HepG2 (cell line): ENCODE results near the gene LCA5. TPM values are rescaled to one million over a fixed set of nuclear protein-coding genes. Genes with fewer than 3 reads are reported as not detected.

Source experiments
- ATAC-seq: fragments of 200-7000 bp; cut with Tn5 transposase; 3 replicates; pipeline ENCODE4 v1.9.1; 2020; ENCODE audit warnings: mild to moderate bottlenecking, moderate library complexity
- BruUV-seq: library from RNA; stranded (reverse); fragments of 400-500 nt; replicated peaks from 2 replicates; lab custom pipeline; 2021; lab: Mats Ljungman, UMichigan
- CTCF ChIA-PET: fragments of 300-600 bp; formaldehyde crosslinking; extraction: SDS; loops from one replicate; lab custom pipeline; 2021; ENCODE audit warnings: low total read pairs, inconsistent platforms, low intra/inter-chr PET ratio; lab: Yijun Ruan, JAX
- POLR2A ChIA-PET: fragments of 350-600 bp; sonication (Branson Sonifier 250); formaldehyde crosslinking; loops from one replicate; lab custom pipeline; 2020; ENCODE audit warnings: antibody characterized with exemption, inconsistent platforms; lab: Yijun Ruan, JAX
- DNase-seq: peaks from one replicate; pipeline ENCODE4 v3.0.0-alpha.2; 2015; ENCODE audit warnings: low spot score
- FAIRE-seq: peaks from 3 replicates; lab custom pipeline; 2011; peaks lifted over from hg19 to GRCh38; lab: Jason Lieb, UNC
- H2AFZ ChIP-seq: one replicate; pipeline ENCODE4 v1.6.1; 2011; ENCODE audit warnings: low read length, inconsistent platforms
- H3K27ac ChIP-seq: fragments of 300-600 bp; 3 replicates; pipeline ENCODE4 v1.8.0; 2011; ENCODE audit warnings: mixed run types, mild to moderate bottlenecking, mixed read lengths, low read length, inconsistent platforms; ENCODE audit not compliant: insufficient read depth; ENCODE audit errors: extremely low read length
- H3K27me3 ChIP-seq, 2 experiments: fragments of 200-600 bp in 1 of 2; 2 replicates in 1 of 2; 3 replicates in 1 of 2; pipeline versions ENCODE4 v1.6.0 to v1.8.0; 2011; ENCODE audit warnings: low read length in 2 of 2, mild to moderate bottlenecking in 2 of 2, moderate library complexity in 2 of 2, inconsistent platforms in 1 of 2; ENCODE audit not compliant: insufficient read depth in 2 of 2, control insufficient read depth in 1 of 2
- H3K36me3 ChIP-seq, 2 experiments: fragments of 200-600 bp in 1 of 2; replicated peaks in 1 of 2; 2 replicates in 1 of 2; 3 replicates in 1 of 2; pipeline versions ENCODE4 v1.5.1 to v1.8.0; 2011; ENCODE audit warnings: low read length in 2 of 2, inconsistent platforms in 1 of 2; ENCODE audit not compliant: insufficient read depth in 2 of 2, control insufficient read depth in 1 of 2
- H3K4me1 ChIP-seq: 2 replicates; pipeline ENCODE4 v1.5.1; 2012; ENCODE audit warnings: low read length, inconsistent platforms; ENCODE audit not compliant: insufficient read depth
- H3K4me2 ChIP-seq: 2 replicates; pipeline ENCODE4 v1.6.0; 2011; ENCODE audit warnings: low read depth, low read length, inconsistent platforms
- H3K4me3 ChIP-seq, 3 experiments: fragments of 200-600 bp in 1 of 3; sonication (generic), shearing (Covaris generic) in 1 of 3; replicated peaks in 1 of 3; 2 replicates each; pipeline ENCODE4 v1.5.1; 2011 to 2016; ENCODE audit warnings: low read length in 3 of 3, inconsistent platforms in 2 of 3, low read depth in 2 of 3, mild to moderate bottlenecking in 2 of 3, control low read depth in 1 of 3, mixed read lengths in 1 of 3; ENCODE audit not compliant: insufficient read depth in 1 of 3
- H3K79me2 ChIP-seq: one replicate; pipeline ENCODE4 v1.6.1; 2011; ENCODE audit warnings: low read length, inconsistent platforms; ENCODE audit not compliant: insufficient read depth
- H3K9ac ChIP-seq: 2 replicates; pipeline ENCODE4 v1.6.0; 2011; ENCODE audit warnings: mild to moderate bottlenecking, low read depth, low read length, inconsistent platforms; ENCODE audit not compliant: insufficient read depth
- H3K9me3 ChIP-seq: 2 replicates; pipeline ENCODE4 v1.5.1; 2012; ENCODE audit warnings: mild to moderate bottlenecking, low read length
- H4K20me1 ChIP-seq: 2 replicates; pipeline ENCODE4 v1.6.0; 2011; ENCODE audit warnings: inconsistent platforms, mild to moderate bottlenecking, low read length, moderate library complexity; ENCODE audit not compliant: insufficient read depth
- DBP ChIP-seq: sonication (generic); formaldehyde crosslinking; IDR thresholded peaks from 2 replicates; pipeline ENCODE4 v1.4.0; 2020; ENCODE audit warnings: missing genetic modification reagents; ENCODE audit errors: not compliant biosample characterization
- DDIT3 ChIP-seq: sonication (generic); formaldehyde crosslinking; IDR thresholded peaks from 2 replicates; pipeline ENCODE4 v1.4.0; 2020; ENCODE audit warnings: mild to moderate bottlenecking, missing genetic modification reagents
- ESRRA ChIP-seq: sonication (generic); formaldehyde crosslinking; IDR thresholded peaks from 2 replicates; pipeline ENCODE4 v1.5.1; 2020; ENCODE audit warnings: mild to moderate bottlenecking, low read depth, missing genetic modification reagents
- GATAD1 ChIP-seq: IDR thresholded peaks from 2 replicates; pipeline ENCODE4 v1.6.1; 2016; ENCODE audit warnings: missing genetic modification reagents, missing compliant biosample characterization
- HNRNPLL ChIP-seq: fragments of 200-400 bp; formaldehyde crosslinking; IDR thresholded peaks from 2 replicates; pipeline ENCODE4 v1.6.1; 2017; ENCODE audit warnings: mild to moderate bottlenecking, low read depth, low read length; ENCODE audit not compliant: poor library complexity, severe bottlenecking
- HOXD1 ChIP-seq: sonication (generic); formaldehyde crosslinking; IDR thresholded peaks from 2 replicates; pipeline ENCODE4 v1.5.0; 2020; ENCODE audit warnings: missing genetic modification reagents
- IRX3 ChIP-seq: sonication (generic); formaldehyde crosslinking; IDR thresholded peaks from 2 replicates; pipeline ENCODE4 v1.8.1; 2023; ENCODE audit warnings: mild to moderate bottlenecking, low read depth, missing genetic modification reagents, borderline replicate concordance
- JUNB ChIP-seq: sonication (generic); formaldehyde crosslinking; IDR thresholded peaks from 2 replicates; pipeline ENCODE4 v1.8.0; 2022; ENCODE audit warnings: missing genetic modification reagents, mild to moderate bottlenecking, borderline replicate concordance
- MTA3 ChIP-seq: sonication (generic); formaldehyde crosslinking; IDR thresholded peaks from 2 replicates; pipeline ENCODE4 v1.4.0; 2020; ENCODE audit warnings: missing genetic modification reagents
- NCOR1 ChIP-seq: fragments of 200-600 bp; sonication (generic); IDR thresholded peaks from 2 replicates; pipeline ENCODE4 v1.7.0; 2017; ENCODE audit warnings: antibody characterized with exemption, low read length, borderline replicate concordance
- THAP11 ChIP-seq: IDR thresholded peaks from 2 replicates; pipeline ENCODE4 v1.6.1; 2016; ENCODE audit warnings: missing biosample characterization, missing genetic modification reagents
- TMF1 ChIP-seq: sonication (generic); formaldehyde crosslinking; IDR thresholded peaks from 2 replicates; pipeline ENCODE4 v1.8.1; 2022; ENCODE audit warnings: low read depth, missing genetic modification reagents
- ZBTB7B ChIP-seq: sonication (generic); formaldehyde crosslinking; IDR thresholded peaks from 2 replicates; pipeline ENCODE4 v1.4.0; 2020; ENCODE audit warnings: missing genetic modification reagents
- ZNF205 ChIP-seq: IDR thresholded peaks from 2 replicates; pipeline ENCODE4 v1.6.1; 2018; ENCODE audit warnings: missing biosample characterization, missing genetic modification reagents
- ZNF232 ChIP-seq: sonication (generic); formaldehyde crosslinking; IDR thresholded peaks from 2 replicates; pipeline ENCODE4 v1.4.0; 2020; ENCODE audit warnings: missing genetic modification reagents, borderline replicate concordance
- ZNF235 ChIP-seq: sonication (generic); formaldehyde crosslinking; IDR thresholded peaks from 2 replicates; pipeline ENCODE4 v1.8.1; 2023; ENCODE audit warnings: mild to moderate bottlenecking, missing genetic modification reagents, borderline replicate concordance
- ZNF274 ChIP-seq: sonication (generic); formaldehyde crosslinking; IDR thresholded peaks from 2 replicates; pipeline ENCODE4 v1.5.1; 2020; ENCODE audit warnings: mild to moderate bottlenecking, missing genetic modification reagents
- ZNF839 ChIP-seq: sonication (generic); formaldehyde crosslinking; IDR thresholded peaks from 2 replicates; pipeline ENCODE4 v1.4.0; 2020; ENCODE audit warnings: missing genetic modification reagents, mild to moderate bottlenecking, borderline replicate concordance
- WGBS: methylation state at CpG from one replicate; pipeline ENCODE4 v1.1.6; 2017; ENCODE audit warnings: low lambda C conversion rate; 5-methylcytosine and 5-hydroxymethylcytosine counted together
- in situ Hi-C: cut with HindIII; loops from 2 replicates; pipeline ENCODE4 v1.10.0; 2017; ENCODE audit warnings: low pct_unique_long_range_greater_than_20kb; ENCODE audit not compliant: extremely low pct_ligation_motif_present
- intact Hi-C: fragments of 100-400 bp; cut with micrococcal nuclease; formaldehyde crosslinking; loops from one replicate; pipeline ENCODE4 v1.10.0; 2022; ENCODE audit not compliant: unreplicated experiment
- polyA plus RNA-seq, 8 experiments: library from polyadenylated mRNA; depleted of rRNA in 3 of 8; stranded (reverse) in 7 of 8; unstranded in 1 of 8; fragments of >200 nt; fragmentation: Illumina TruSeq in 4 of 8; extraction: Trizol in 4 of 8; gene quantifications; 2 replicates each; pipeline versions ENCODE4 v1.2.1 to v1.2.3, GENCODE V29; 2011 to 2016; ENCODE audit warnings: low read depth in 4 of 8, missing spikeins in 1 of 8, mixed read lengths in 1 of 8; ENCODE audit not compliant: insufficient read depth in 1 of 8
- total RNA-seq, 5 experiments: library from RNA; depleted of rRNA; stranded (reverse); fragments of >200 nt; fragmentation: Illumina TruSeq; extraction: Trizol; gene quantifications; 2 replicates each; pipeline ENCODE4 v1.2.3, GENCODE V29; 2016; ENCODE audit warnings: low read depth in 1 of 5
- TF ChIP-seq, protein P1 (sequence below): IDR thresholded peaks from 2 replicates; pipeline ENCODE4 v1.6.1; 2016; ENCODE audit warnings: missing genetic modification reagents, missing compliant biosample characterization
- TF ChIP-seq, protein P2 (sequence below): sonication (generic); formaldehyde crosslinking; IDR thresholded peaks from 2 replicates; pipeline ENCODE4 v1.5.0; 2020; ENCODE audit warnings: mild to moderate bottlenecking, low read depth, missing genetic modification reagents, borderline replicate concordance

Gene LCA5
- total and polyA plus RNA-seq, 2 of the 13 experiments (the other 11 are each of a cell fraction or from before 2014, with no cell fraction given): 0.84 to 4.6 TPM

GRCh38 chr6:79525272-79526100 is 11.7 kb downstream of the LCA5 start:
- TSS peak; percentile 86 for BruUV-seq
- Histone ChIP-seq H3K27ac (peak overlapping the region; percentile 85), H3K79me2 (no peaks in the 10 kb centered on the region), H3K9ac (peak overlapping the region; percentile 65), H3K4me1 (peaks cover 44% of the 10 kb centered on the region), H3K4me3 (peak overlapping the region; percentile 45 to 52 (median 50)), H2AFZ (peak overlapping the region; percentile 56), H3K36me3 (no peaks in the 10 kb centered on the region), H3K4me2 (peak overlapping the region; percentile 74), H4K20me1 (no peaks in the 10 kb centered on the region), H3K27me3 (no peaks in the 10 kb centered on the region), H3K9me3 (no peaks in the 10 kb centered on the region)
- DNase-seq: peak; percentile 91
- ChIA-PET POLR2A (interaction anchor here (1.7 kb wide), 1 partner anchor 12 kb away, joined by 8 read pairs; the partner anchor contains the start of gene LCA5), CTCF (no interaction called here)
- 2% methylated on average over 12 of the region's 12 CpGs for WGBS
- no peak for FAIRE-seq
- in situ Hi-C loops: no loop called here
- peak; percentile 100 for ATAC-seq
- intact Hi-C loops: loop anchor here (10.0 kb wide), 1 partner anchor 291 kb away; the partner anchor contains the start of gene HMGN3
- no peak for TF ChIP-seq HOXD1
- TF ChIP-seq GATAD1 (CRISPR knock-in tag): no peak
- TF ChIP-seq, protein P1, sequence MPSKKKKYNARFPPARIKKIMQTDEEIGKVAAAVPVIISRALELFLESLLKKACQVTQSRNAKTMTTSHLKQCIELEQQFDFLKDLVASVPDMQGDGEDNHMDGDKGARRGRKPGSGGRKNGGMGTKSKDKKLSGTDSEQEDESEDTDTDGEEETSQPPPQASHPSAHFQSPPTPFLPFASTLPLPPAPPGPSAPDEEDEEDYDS (CRISPR knock-in tag): peak; percentile 40; the same call in 1 of the 2 replicates
- TF ChIP-seq, protein P2, sequence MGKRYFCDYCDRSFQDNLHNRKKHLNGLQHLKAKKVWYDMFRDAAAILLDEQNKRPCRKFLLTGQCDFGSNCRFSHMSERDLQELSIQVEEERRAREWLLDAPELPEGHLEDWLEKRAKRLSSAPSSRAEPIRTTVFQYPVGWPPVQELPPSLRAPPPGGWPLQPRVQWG (CRISPR knock-in tag): no peak
- no peak for TF ChIP-seq ZNF274 (CRISPR knock-in tag)
- TF ChIP-seq ZNF232 (CRISPR knock-in tag): no peak
- no peak for TF ChIP-seq ZNF235 (CRISPR knock-in tag)
- TF ChIP-seq NCOR1: peak; percentile 45; the same call in 1 of the 2 replicates
- peak; percentile 82; the same call in 1 of the 2 replicates for TF ChIP-seq ZBTB7B (CRISPR knock-in tag)
- TF ChIP-seq TMF1 (CRISPR knock-in tag): no peak
- TF ChIP-seq THAP11 (CRISPR knock-in tag): peak; percentile 41; the same call in 1 of the 2 replicates
- TF ChIP-seq ESRRA (CRISPR knock-in tag): peak; percentile 58; the same call in 1 of the 2 replicates
- no peak for TF ChIP-seq DBP
- TF ChIP-seq JUNB (CRISPR knock-in tag): no peak
- TF ChIP-seq MTA3 (CRISPR knock-in tag): no peak
- TF ChIP-seq ZNF205 (CRISPR knock-in tag): peak; percentile 94
- no peak for TF ChIP-seq IRX3 (CRISPR knock-in tag)
- TF ChIP-seq ZNF839 (CRISPR knock-in tag): no peak
- no peak for TF ChIP-seq HNRNPLL
- TF ChIP-seq DDIT3 (CRISPR knock-in tag): no peak
